K562 (cell line): ENCODE measurements around the gene PEF1. TPM values are rescaled to one million over a fixed set of nuclear protein-coding genes. Genes with fewer than 3 reads are reported as not detected.

Source experiments
- CEBPZ ChIP-seq: fragments of 150-350 bp; IDR thresholded peaks from 2 replicates; pipeline ENCODE4 v1.6.1; 2014; ENCODE audit warnings: low read depth, mild to moderate bottlenecking, low read length, borderline replicate concordance
- CREB1 ChIP-seq, 2 experiments: sonication (generic) in 1 of 2; formaldehyde crosslinking in 1 of 2; IDR thresholded peaks; 2 replicates each; pipeline versions ENCODE4 v1.6.1 to v1.8.0; 2012 to 2022; ENCODE audit warnings: inconsistent platforms in 1 of 2, mild to moderate bottlenecking in 1 of 2, missing genetic modification reagents in 1 of 2, moderate library complexity in 1 of 2
- ETV1 ChIP-seq: fragments of 450-650 bp; conservative IDR thresholded peaks from 2 replicates; pipeline ENCODE4 v1.6.1; 2016; ENCODE audit warnings: missing genetic modification characterization, control low read depth, low read depth, missing compliant biosample characterization
- GTF3C2 ChIP-seq: IDR thresholded peaks from 3 replicates; pipeline ENCODE4 v1.6.1; 2011; ENCODE audit warnings: borderline replicate concordance, mild to moderate bottlenecking, moderate library complexity; ENCODE audit not compliant: insufficient read length; ENCODE audit errors: extremely low read depth
- HDAC1 ChIP-seq, 2 experiments: fragments of 450-650 bp; IDR thresholded peaks; 2 replicates each; pipeline ENCODE4 v1.6.1; 2016 to 2017; ENCODE audit warnings: inconsistent platforms in 1 of 2, mild to moderate bottlenecking in 1 of 2, moderate library complexity in 1 of 2
- NCOA1 ChIP-seq: fragments of 450-650 bp; IDR thresholded peaks from 2 replicates; pipeline ENCODE4 v1.6.1; 2016; ENCODE audit warnings: low read depth
- SETDB1 ChIP-seq: IDR thresholded peaks from one replicate; pipeline ENCODE4 v1.6.1; 2012; ENCODE audit warnings: low read length, control low read depth, inconsistent platforms
- TFE3 ChIP-seq: fragments of 450-650 bp; formaldehyde crosslinking; IDR thresholded peaks from 2 replicates; pipeline ENCODE4 v1.4.0; 2020; ENCODE audit warnings: mild to moderate bottlenecking, mixed read lengths
- XRCC5 ChIP-seq: fragments of 200-400 bp; formaldehyde crosslinking; IDR thresholded peaks from 2 replicates; pipeline ENCODE4 v1.6.1; 2017; ENCODE audit warnings: low read depth, mild to moderate bottlenecking, low read length
- ZNF316 ChIP-seq: fragments of 450-650 bp; IDR thresholded peaks from 2 replicates; pipeline ENCODE4 v1.6.1; 2016
- ZNF398 ChIP-seq: fragments of 250-450 bp; sonication (Bioruptor Pico); IDR thresholded peaks from 2 replicates; pipeline ENCODE4 v1.8.0; 2021; ENCODE audit warnings: moderate library complexity, mild to moderate bottlenecking, inconsistent platforms
- ZNF717 ChIP-seq: fragments of 250-450 bp; sonication (Bioruptor Pico); IDR thresholded peaks from 2 replicates; pipeline ENCODE4 v1.5.0; 2021
- ZZZ3 ChIP-seq: fragments of 450-650 bp; IDR thresholded peaks from 2 replicates; pipeline ENCODE4 v1.6.1; 2016; ENCODE audit warnings: antibody characterized with exemption, mild to moderate bottlenecking, moderate library complexity
- polyA plus RNA-seq, 8 experiments: library from polyadenylated mRNA; depleted of rRNA in 4 of 8; stranded (reverse) in 5 of 8; unstranded in 3 of 8; fragments of >200 nt; fragmentation: Nextera tagmentation in 2 of 8; fragmentation: Illumina TruSeq in 1 of 8; extraction: Ambion mirVana in 2 of 8; extraction: Trizol in 1 of 8; gene quantifications; 2 replicates each; pipeline versions ENCODE4 v1.2.1 to v1.2.3, GENCODE V29; 2011 to 2014; ENCODE audit warnings: inconsistent platforms in 1 of 8, missing spikeins in 1 of 8
- total RNA-seq, 7 experiments: library from RNA; depleted of rRNA in 6 of 7; stranded (reverse); fragments of >200 nt in 6 of 7; fragmentation: Illumina TruSeq in 2 of 7; extraction: Trizol in 2 of 7; gene quantifications; 2 replicates each; pipeline versions ENCODE4 v1.2.1 to v1.2.3, GENCODE V29; 2011 to 2021; ENCODE audit warnings: low replicate concordance in 1 of 7

The PEF1 gene
- total and polyA plus RNA-seq, 9 of the 15 experiments (the other 6 are each of a cell fraction or from before 2014, with no cell fraction given) = 26.3 to 95.5 (median 61.9) TPM

- TF ChIP-seq GTF3C2 (no peak), NCOA1 (no peak), XRCC5 (no peak), CEBPZ (no peak), SETDB1 (no peak), HDAC1 (IDR thresholded peaks at IDR 0.05) (no peak), ETV1 (no peak), ZNF316 (no peak), ZNF717 (CRISPR knock-in tag) (no peak), CREB1 (IDR thresholded peaks at IDR 0.05) (no peak), CREB1 (CRISPR knock-in tag; IDR thresholded peaks at IDR 0.05) (no peak), ZNF398 (CRISPR knock-in tag) (no peak), ZZZ3 (no peak), TFE3 (no peak)
These were observed 7.1 kb upstream of the PEF1 start (continued) for GRCh38 chr1:31651766-31652165.
